Upper lobe of right lung (tissue), 1 donor: Measurements from ENCODE around the gene TGDS. TPM values are rescaled to one million over a fixed set of nuclear protein-coding genes. Genes with fewer than 3 reads are reported as not detected.

Experiments
- ATAC-seq: fragments of 200-7000 bp; cut with Tn5 transposase; one replicate; pipeline ENCODE4 v1.9.1; 2020; ENCODE audit warnings: mild to moderate bottlenecking, moderate library complexity
- DNase-seq: peaks from one replicate; pipeline ENCODE4 v3.0.0-alpha.2; 2020
- H3K27ac ChIP-seq: fragments of 200-600 bp; one replicate; pipeline ENCODE4 v1.8.0; 2022
- H3K27me3 ChIP-seq: fragments of 200-600 bp; one replicate; pipeline ENCODE4 v1.8.0; 2022; ENCODE audit warnings: mild to moderate bottlenecking
- H3K36me3 ChIP-seq: fragments of 200-600 bp; one replicate; pipeline ENCODE4 v1.8.0; 2022
- H3K4me1 ChIP-seq: fragments of 200-600 bp; one replicate; pipeline ENCODE4 v1.8.0; 2022
- H3K4me3 ChIP-seq: fragments of 200-600 bp; one replicate; pipeline ENCODE4 v1.8.0; 2022; ENCODE audit warnings: mild to moderate bottlenecking
- H3K9me3 ChIP-seq: fragments of 200-600 bp; one replicate; pipeline ENCODE4 v1.8.0; 2022
- intact Hi-C: fragments of 100-400 bp; cut with DNase I; formaldehyde crosslinking; loops from one replicate; pipeline ENCODE4 v1.11.0; 2022
- total RNA-seq: library from RNA; stranded (reverse); fragmentation: NEBNext Ultra II Directional; extraction: Animal tissue kit (Norgen Biotek cat#: 25700); gene quantifications from one replicate; pipeline ENCODE4 v1.2.1, GENCODE V29; 2021
- TF ChIP-seq, protein P1 (sequence below): fragments of 200-600 bp; IDR thresholded peaks from one replicate; pipeline ENCODE4 v1.8.0; 2022; ENCODE audit warnings: antibody characterized with exemption
- donor health status: DM: no; HTN: yes; CAD: no; lungs with severe emphysema.

TGDS gene
- total RNA-seq, 1 donor from 2014 or later, result 9.4 TPM

DNA sequence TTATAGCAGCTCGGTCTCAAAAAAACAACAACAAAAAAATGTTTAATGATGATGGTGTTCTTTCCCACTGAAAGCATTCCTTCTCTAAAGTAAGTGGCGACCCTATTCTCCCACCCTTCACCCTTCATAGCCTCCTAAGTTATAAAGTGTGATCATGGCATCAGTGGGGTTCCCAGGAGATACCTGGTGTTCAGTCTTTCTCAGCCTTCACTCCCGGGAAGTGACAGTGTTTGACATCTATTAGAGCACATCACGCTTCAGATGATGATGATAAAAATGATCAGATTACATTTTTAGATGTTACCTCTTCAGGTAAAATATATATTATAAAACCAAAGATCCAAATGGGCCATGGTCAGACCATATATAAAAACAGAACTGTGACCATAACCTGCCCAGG lies 51.0 kb downstream of the TGDS start:
- ATAC-seq, result no peak
- H3K27me3 ChIP-seq, result no peaks in the 10 kb centered on the region
- H3K36me3 ChIP-seq, result no peaks in the 10 kb centered on the region
- TF ChIP-seq, protein P1, sequence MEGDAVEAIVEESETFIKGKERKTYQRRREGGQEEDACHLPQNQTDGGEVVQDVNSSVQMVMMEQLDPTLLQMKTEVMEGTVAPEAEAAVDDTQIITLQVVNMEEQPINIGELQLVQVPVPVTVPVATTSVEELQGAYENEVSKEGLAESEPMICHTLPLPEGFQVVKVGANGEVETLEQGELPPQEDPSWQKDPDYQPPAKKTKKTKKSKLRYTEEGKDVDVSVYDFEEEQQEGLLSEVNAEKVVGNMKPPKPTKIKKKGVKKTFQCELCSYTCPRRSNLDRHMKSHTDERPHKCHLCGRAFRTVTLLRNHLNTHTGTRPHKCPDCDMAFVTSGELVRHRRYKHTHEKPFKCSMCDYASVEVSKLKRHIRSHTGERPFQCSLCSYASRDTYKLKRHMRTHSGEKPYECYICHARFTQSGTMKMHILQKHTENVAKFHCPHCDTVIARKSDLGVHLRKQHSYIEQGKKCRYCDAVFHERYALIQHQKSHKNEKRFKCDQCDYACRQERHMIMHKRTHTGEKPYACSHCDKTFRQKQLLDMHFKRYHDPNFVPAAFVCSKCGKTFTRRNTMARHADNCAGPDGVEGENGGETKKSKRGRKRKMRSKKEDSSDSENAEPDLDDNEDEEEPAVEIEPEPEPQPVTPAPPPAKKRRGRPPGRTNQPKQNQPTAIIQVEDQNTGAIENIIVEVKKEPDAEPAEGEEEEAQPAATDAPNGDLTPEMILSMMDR, result no peak
- H3K27ac ChIP-seq, result no peak overlapping the region
- intact Hi-C loops, result no loop called here
- H3K4me1 ChIP-seq, result peaks cover 7% of the 10 kb centered on the region
- H3K9me3 ChIP-seq, result no peaks in the 10 kb centered on the region
- no peak overlapping the region for H3K4me3 ChIP-seq
- DNase-seq, result no peak

DNA sequence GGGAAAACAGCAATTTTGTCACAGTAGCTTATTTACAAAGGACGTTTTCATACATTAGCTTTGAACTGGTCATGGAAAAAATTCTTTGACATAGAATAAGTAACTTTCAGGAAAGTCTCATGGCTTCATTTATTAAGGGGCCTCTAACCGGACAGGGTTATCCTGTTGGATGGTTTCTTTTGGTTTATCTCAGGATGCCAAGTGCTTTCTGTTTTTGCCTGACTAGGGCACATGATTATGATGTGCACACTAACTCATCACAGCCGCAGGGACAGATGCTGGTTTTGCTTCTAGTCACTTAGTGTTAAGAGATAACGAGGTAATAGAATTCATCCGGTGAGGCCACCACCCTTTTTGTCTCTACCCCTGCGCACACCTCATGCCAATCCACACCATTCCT lies 53.0 kb downstream of the TGDS start:
- TF ChIP-seq, protein P1, result no peak
- H3K27ac ChIP-seq, result no peak overlapping the region
- H3K4me3 ChIP-seq, result no peak overlapping the region
- no peaks in the 10 kb centered on the region for H3K9me3 ChIP-seq
- H3K36me3 ChIP-seq, result no peaks in the 10 kb centered on the region
- peaks cover 2% of the 10 kb centered on the region for H3K4me1 ChIP-seq
- H3K27me3 ChIP-seq, result no peaks in the 10 kb centered on the region
- intact Hi-C loops, result no loop called here
- no peak for ATAC-seq
- DNase-seq, result no peak

DNA sequence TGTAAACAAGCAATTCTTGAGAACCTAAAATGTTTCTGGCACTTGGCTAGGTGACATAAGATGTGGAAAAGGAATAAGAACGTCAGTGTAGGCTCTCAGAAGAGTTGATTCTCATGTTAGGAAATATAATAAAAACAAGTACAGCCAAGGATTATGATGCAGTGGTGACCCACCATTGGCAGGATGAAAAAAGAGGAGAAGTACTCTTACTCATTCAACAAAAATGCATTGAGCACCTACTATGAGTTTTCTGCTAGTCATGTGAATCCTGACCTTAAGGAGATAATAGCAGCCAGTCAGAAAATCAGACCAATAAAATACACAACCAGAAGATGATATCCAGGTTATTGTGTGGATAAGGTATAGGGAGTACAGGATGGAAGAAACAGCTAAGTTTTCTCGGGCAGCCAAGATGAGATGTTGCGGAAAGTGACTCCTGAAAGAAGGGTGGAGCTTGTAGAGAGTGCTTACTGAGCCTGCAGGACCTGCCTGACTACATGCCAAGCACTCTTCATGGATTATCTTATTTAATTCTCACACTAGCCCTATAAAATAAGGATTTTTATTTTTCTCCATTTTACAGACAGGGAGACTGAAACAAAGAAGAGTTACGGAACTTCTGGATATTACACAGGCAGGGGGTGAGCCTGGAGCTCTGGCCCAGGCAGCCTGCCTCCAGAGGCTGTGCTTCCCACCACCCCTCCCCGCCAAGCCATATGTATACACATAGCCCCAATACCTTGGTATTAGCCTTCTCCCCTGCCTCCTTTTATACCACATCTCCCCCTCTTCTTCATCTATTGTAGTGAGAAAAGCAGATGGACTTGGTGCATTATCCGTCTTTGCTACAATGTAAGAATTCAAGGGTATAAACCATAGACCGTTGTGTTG lies 58.0 kb downstream of the TGDS start:
- DNase-seq (no peak), ATAC-seq (peak; percentile 70)
- H3K9me3 ChIP-seq, result no peaks in the 10 kb centered on the region
- H3K4me3 ChIP-seq, result no peak overlapping the region
- no peaks in the 10 kb centered on the region for H3K36me3 ChIP-seq
- no peaks in the 10 kb centered on the region for H3K4me1 ChIP-seq
- intact Hi-C loops, result no loop called here
- no peak overlapping the region for H3K27ac ChIP-seq
- H3K27me3 ChIP-seq, result no peaks in the 10 kb centered on the region
- TF ChIP-seq, protein P1, result no peak

DNA sequence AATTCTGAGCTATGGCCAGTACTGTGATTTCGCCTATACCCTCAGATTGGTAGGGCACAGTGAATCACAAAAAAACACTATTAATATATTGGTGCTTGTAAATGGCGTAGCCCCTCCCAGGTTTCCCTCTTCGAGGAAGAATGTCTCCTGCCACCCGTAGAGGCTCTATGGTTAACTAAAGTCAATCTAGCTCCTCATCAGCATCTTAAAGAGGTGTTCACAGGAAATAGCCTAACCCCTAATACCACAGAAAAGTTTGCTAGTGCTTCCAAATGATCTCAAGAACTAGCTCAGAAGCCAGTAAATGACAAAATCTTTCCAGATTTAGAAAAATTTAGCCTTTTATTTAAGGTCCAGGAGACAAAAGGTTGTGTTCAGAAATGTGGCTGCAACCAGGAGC lies 60.2 kb downstream of the TGDS start:
- Histone ChIP-seq H3K27ac (no peak overlapping the region), H3K9me3 (no peaks in the 10 kb centered on the region), H3K4me1 (no peaks in the 10 kb centered on the region), H3K4me3 (no peak overlapping the region), H3K27me3 (no peaks in the 10 kb centered on the region), H3K36me3 (no peaks in the 10 kb centered on the region)
- DNase-seq, result no peak
- TF ChIP-seq, protein P1, result no peak
- intact Hi-C loops, result no loop called here
- no peak for ATAC-seq

DNA sequence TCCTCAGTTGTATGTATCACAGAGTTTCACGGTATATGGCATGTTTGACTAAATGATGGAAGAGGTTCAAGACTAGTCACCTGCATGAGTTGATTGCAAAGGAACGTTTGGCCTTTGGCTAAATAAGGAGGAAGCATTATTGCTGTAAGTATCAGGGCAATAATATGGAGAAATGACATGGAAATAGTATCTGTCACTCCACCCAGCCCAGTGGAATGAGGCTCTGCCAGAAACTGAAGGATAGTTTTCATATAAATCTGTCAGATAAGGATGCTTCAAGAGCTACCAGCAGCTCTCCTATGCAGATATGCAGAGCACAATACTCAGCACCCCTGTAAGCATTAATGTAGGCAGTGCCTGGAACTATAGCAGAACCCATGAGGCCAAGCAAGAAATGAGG lies 60.7 kb downstream of the TGDS start:
- Histone ChIP-seq H3K27me3 (no peaks in the 10 kb centered on the region), H3K4me1 (no peaks in the 10 kb centered on the region), H3K4me3 (no peak overlapping the region), H3K9me3 (no peaks in the 10 kb centered on the region), H3K27ac (no peak overlapping the region), H3K36me3 (no peaks in the 10 kb centered on the region)
- ATAC-seq (no peak), DNase-seq (no peak)
- TF ChIP-seq, protein P1, result no peak
- intact Hi-C loops, result no loop called here
